GM10248 (cell line): ENCODE results near the gene GSAP.
"Not testable (repeated sequence)": the region's sequence is repeated elsewhere in the genome, so short reads cannot be mapped to it uniquely, and the experiment has no call there.

Source experiments
- CTCF ChIA-PET: fragments of 300-600 bp; sonication (Branson Sonifier 250); formaldehyde crosslinking; extraction: SDS; loops from one replicate; lab custom pipeline; 2021; ENCODE audit warnings: antibody characterized with exemption; lab: Yijun Ruan, JAX
- POLR2A ChIA-PET: fragments of 350-650 bp; sonication (Branson Sonifier 250); formaldehyde crosslinking; extraction: SDS; loops from one replicate; lab custom pipeline; 2020; ENCODE audit warnings: antibody characterized with exemption; lab: Yijun Ruan, JAX
- DNase-seq: peaks from one replicate; pipeline ENCODE4 v3.0.0; 2012; ENCODE audit errors: extremely low spot score
- CTCF ChIP-seq: IDR thresholded peaks from 2 replicates; pipeline ENCODE4 v1.5.1; 2012; ENCODE audit warnings: mild to moderate bottlenecking, low read depth; ENCODE audit errors: extremely low read depth, missing control alignments, control extremely low read depth

GSAP gene

GRCh38 chr7:77453531-77453930 lies 37.4 kb upstream of the GSAP start:
- ChIA-PET CTCF (no interaction called here), POLR2A (no interaction called here)
- no peak for TF ChIP-seq CTCF
- DNase-seq = no peak

DNA sequence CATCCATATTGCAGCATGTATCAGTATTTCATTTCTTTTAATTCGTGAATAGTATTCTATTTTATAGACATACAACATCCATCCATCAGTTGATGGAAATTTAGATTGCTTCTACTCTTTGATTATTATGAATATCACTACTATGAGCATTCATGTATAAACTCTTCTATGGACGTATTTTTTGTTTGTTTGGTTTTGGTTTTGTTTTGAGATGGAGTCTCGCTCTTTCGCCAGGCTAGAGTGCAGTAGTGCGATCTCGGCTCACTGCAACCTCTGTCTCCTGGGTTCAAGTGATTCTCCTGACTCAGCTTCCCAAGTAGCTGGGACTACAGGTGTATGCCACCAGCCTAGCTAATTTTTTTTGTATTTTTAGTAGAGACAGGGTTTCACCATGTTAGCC lies 35.8 kb upstream of the GSAP start:
- DNase-seq, POLR2A ChIA-PET: not testable (repeated sequence)
- CTCF ChIA-PET = interaction anchor here (1.6 kb wide), 1 partner anchor 10 kb away, joined by 5 read pairs; no protein-coding TSS in a partner anchor

DNA sequence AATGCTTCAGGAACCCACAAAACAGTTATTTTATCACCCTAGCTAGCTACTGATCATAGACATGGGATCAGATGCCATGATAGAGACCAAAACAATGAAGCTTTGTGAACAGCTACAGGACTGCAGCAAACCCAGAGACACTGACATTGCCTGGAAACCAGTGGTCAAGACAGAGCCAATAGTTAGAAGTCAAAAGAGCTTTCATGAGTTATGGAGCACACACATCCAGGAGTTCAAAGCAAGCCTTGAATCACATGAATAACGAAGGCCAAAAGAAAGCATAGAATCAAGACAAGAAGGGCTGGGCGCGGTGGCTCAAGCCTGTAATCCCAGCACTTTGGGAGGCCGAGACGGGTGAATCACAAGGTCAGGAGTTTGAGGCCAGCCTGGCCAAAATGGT lies 34.5 kb upstream of the GSAP start:
- DNase-seq = no peak
- POLR2A ChIA-PET = no interaction called here
- TF ChIP-seq CTCF = no peak
- CTCF ChIA-PET = interaction anchor here (1.6 kb wide), 1 partner anchor 12 kb away, joined by 5 read pairs; no protein-coding TSS in a partner anchor

GRCh38 chr7:77450054-77450453 lies 33.9 kb upstream of the GSAP start:
- no peak for DNase-seq
- POLR2A ChIA-PET = no interaction called here
- CTCF ChIA-PET = no interaction called here
- TF ChIP-seq CTCF = no peak

DNA sequence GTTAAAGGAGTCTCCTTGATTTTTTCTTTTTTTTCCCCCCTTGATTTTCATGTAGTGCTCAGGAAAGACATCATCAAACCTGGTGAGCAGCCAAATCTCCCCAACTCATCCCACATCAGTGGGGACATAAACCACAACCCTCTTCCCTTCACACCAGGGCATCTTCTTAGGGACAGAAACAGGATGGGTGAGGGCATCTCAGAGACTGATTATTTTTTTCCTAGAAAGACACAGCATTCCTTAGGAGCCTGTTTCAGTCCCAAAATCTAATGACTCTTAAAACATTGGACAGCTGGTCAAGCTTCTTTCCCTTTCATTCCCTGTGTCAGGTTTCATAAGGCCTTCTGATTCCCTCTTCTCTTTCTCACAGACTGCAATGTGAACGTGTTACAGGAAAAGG lies 31.5 kb upstream of the GSAP start:
- no peak for TF ChIP-seq CTCF
- ChIA-PET POLR2A (no interaction called here), CTCF (interaction anchor here (1.6 kb wide), 1 partner anchor 211 kb away, joined by 3 read pairs; no protein-coding TSS in a partner anchor)
- no peak for DNase-seq

DNA sequence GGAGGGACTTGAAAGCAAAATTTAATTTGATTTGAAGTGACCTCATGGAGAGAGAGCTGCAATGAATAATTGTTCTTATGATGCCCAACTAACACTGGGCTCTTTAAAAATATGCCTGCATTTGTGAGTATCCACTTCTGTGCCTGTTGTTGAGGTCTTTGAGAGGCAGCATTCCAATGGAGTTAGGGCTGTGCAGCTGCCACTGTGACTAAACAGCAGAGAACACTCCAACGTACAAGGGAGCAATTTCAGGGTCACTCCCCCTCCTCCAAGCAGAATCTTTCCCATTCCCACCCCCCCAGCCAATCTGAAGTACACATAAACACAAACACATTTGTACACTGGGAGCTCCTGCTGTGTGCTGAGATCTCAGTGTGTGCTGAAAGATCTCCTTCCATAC lies 28.0 kb upstream of the GSAP start:
- DNase-seq = no peak
- ChIA-PET POLR2A (no interaction called here), CTCF (interaction anchor here (0.7 to 1.3 kb wide), 4 partner anchors 11 to 28 kb away, joined by 3 to 5 read pairs (median 3); no protein-coding TSS in a partner anchor)
- no peak for TF ChIP-seq CTCF

DNA sequence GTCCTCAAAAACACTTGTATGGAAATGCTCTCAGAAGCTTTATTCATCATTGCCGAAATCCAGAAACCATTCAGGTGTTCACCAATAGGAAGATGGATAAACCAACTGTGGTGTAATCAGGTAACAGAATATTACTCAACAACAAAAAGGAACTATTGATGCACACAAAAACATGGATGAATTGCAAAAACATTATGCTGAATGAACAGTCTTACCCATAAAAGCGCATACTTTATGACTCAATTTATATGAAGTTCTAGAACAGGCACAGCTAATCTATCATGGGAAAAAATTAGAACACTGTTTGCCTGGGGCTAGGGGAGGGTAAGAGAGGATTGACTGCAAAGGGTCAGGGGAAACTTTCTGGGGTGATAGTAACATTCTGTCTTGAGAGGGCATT lies 26.9 kb upstream of the GSAP start:
- CTCF ChIA-PET = interaction anchor here (1.2 to 1.3 kb wide), 3 partner anchors 11 to 29 kb away, joined by 3 to 5 read pairs (median 3); no protein-coding TSS in a partner anchor
- POLR2A ChIA-PET = no interaction called here
- TF ChIP-seq CTCF = no peak

More for the DNA sequence above, 26.9 kb upstream of the GSAP start:
- no peak for DNase-seq
